AG04449 (cell line): Measurements from ENCODE around the gene PRR7.

ENCODE experiments used
- CTCF ChIA-PET: fragments of 350-600 bp; formaldehyde crosslinking; extraction: SDS; loops from one replicate; lab custom pipeline; 2021; ENCODE audit warnings: antibody characterized with exemption; lab: Yijun Ruan, JAX
- POLR2A ChIA-PET: fragments of 400-600, 350-600 bp; formaldehyde crosslinking; extraction: SDS; loops from one replicate; lab custom pipeline; 2020; ENCODE audit warnings: antibody characterized with exemption, inconsistent platforms; lab: Yijun Ruan, JAX
- DNase-seq: peaks from one replicate; pipeline ENCODE4 v3.0.0-alpha.2; 2010; ENCODE audit warnings: low read depth, low spot score
- H3K4me3 ChIP-seq: 2 replicates; pipeline ENCODE4 v1.5.1; 2011; ENCODE audit warnings: low read depth, mild to moderate bottlenecking, control low read depth, low read length
- CTCF ChIP-seq: IDR thresholded peaks from one replicate; pipeline ENCODE4 v1.5.1; 2011; ENCODE audit warnings: mild to moderate bottlenecking, moderate library complexity, low read length, control low read depth, inconsistent platforms; ENCODE audit not compliant: insufficient read depth; ENCODE audit errors: missing control alignments

The PRR7 gene

GRCh38 chr5:177462021-177462670 is 15.5 kb downstream of the PRR7 start:
- no peak overlapping the region for H3K4me3 ChIP-seq
- no peak for TF ChIP-seq CTCF
- ChIA-PET POLR2A (interaction anchor here (1.8 kb wide), 1 partner anchor 9 kb away, joined by 6 read pairs; no protein-coding TSS in a partner anchor), CTCF (interaction anchor here (1.1 to 1.4 kb wide), 2 partner anchors 11 to 73 kb away, joined by 3 to 4 read pairs; no protein-coding TSS in a partner anchor)
- no peak for DNase-seq

- no peak for DNase-seq
- CTCF ChIA-PET: interaction anchor here (1.2 to 4.9 kb wide), 3 partner anchors 10 to 62 kb away, joined by 4 to 60 read pairs (median 11); no protein-coding TSS in a partner anchor
- no peak overlapping the region for H3K4me3 ChIP-seq
- TF ChIP-seq CTCF: no peak
- POLR2A ChIA-PET: interaction anchor here (2.2 kb wide), 1 partner anchor 8 kb away, joined by 7 read pairs; no protein-coding TSS in a partner anchor
Observed at GRCh38 chr5:177465044-177465443, 18.4 kb downstream of the PRR7 start.

GRCh38 chr5:177466861-177467260 is 20.2 kb downstream of the PRR7 start:
- CTCF ChIA-PET: interaction anchor here (4.9 kb wide), 1 partner anchor 12 kb away, joined by 60 read pairs; no protein-coding TSS in a partner anchor
- H3K4me3 ChIP-seq: no peak overlapping the region
- POLR2A ChIA-PET: interaction anchor here (2.2 kb wide), 1 partner anchor 9 kb away, joined by 7 read pairs; no protein-coding TSS in a partner anchor
- DNase-seq: no peak
- no peak for TF ChIP-seq CTCF

- TF ChIP-seq CTCF: no peak
- ChIA-PET POLR2A (interaction anchor here (2.2 to 4.9 kb wide), 2 partner anchors 9 to 10 kb away, joined by 7 to 37 read pairs; no protein-coding TSS in a partner anchor), CTCF (interaction anchor here (4.9 to 16.8 kb wide), 3 partner anchors 12 to 28 kb away, joined by 60 to 261 read pairs (median 168); partner anchors contain the start of gene PDLIM7)
- DNase-seq: no peak
- H3K4me3 ChIP-seq: no peak overlapping the region
Observed at GRCh38 chr5:177467436-177467835, 20.8 kb downstream of the PRR7 start.

- POLR2A ChIA-PET: interaction anchor here (0.8 to 4.9 kb wide), 5 partner anchors 9 to 37 kb away, joined by 3 to 37 read pairs (median 4); no protein-coding TSS in a partner anchor
Observed at GRCh38 chr5:177468329-177468684, 21.7 kb downstream of the PRR7 start.

More at GRCh38 chr5:177468329-177468684, 21.7 kb downstream of the PRR7 start:
- no peak for DNase-seq
- CTCF ChIA-PET: interaction anchor here (1.2 to 16.8 kb wide), 5 partner anchors 13 to 356 kb away, joined by 4 to 261 read pairs (median 26); partner anchors contain the start of gene PDLIM7
- no peak overlapping the region for H3K4me3 ChIP-seq
- TF ChIP-seq CTCF: no peak
